HCT116 (cell line): Measurements from ENCODE around the gene RAB26. TPM values are rescaled to one million over a fixed set of nuclear protein-coding genes. Genes with fewer than 3 reads are reported as not detected.

Experiments
- ATAC-seq: fragments of 200-7000 bp; cut with Tn5 transposase; 2 replicates; pipeline ENCODE4 v1.9.1; 2020; ENCODE audit warnings: mild to moderate bottlenecking, moderate library complexity
- BruUV-seq: library from RNA; stranded (reverse); fragments of 400-500 nt; replicated peaks from 2 replicates; lab custom pipeline; 2021; lab: Mats Ljungman, UMichigan
- CTCF ChIA-PET: fragments of 300-600 bp; sonication (Branson Sonifier 250); formaldehyde crosslinking; loops from one replicate; lab custom pipeline; 2021; ENCODE audit warnings: antibody characterized with exemption; lab: Charles Lee
- POLR2A ChIA-PET: fragments of 300-600, 350-600 bp; sonication (Branson Sonifier 250); formaldehyde crosslinking; loops from one replicate; lab custom pipeline; 2021; ENCODE audit warnings: antibody characterized with exemption; lab: Charles Lee
- RAD21 ChIA-PET, 2 experiments: fragments of 300-600 bp; sonication (Branson Sonifier 250); formaldehyde crosslinking; loops; one replicate each; lab custom pipeline; 2023; ENCODE audit warnings: low total read pairs in 2 of 2; ENCODE audit not compliant: uncharacterized antibody in 2 of 2, unreplicated experiment in 2 of 2, low non-redundant PET in 1 of 2; lab: Charles Lee
- DNase-seq: peaks from one replicate; pipeline ENCODE4 v3.0.0-alpha.2; 2010; ENCODE audit warnings: low read depth, low spot score
- H2AFZ ChIP-seq: fragments of 200-600 bp; shearing (Covaris generic), sonication (generic); 2 replicates; pipeline ENCODE4 v1.6.1; 2017; ENCODE audit warnings: low read depth, mixed run types, mixed read lengths, antibody characterized with exemption, low read length; ENCODE audit not compliant: poor library complexity, severe bottlenecking
- H3K27ac ChIP-seq: 2 replicates; pipeline ENCODE4 v1.5.1; 2012; ENCODE audit warnings: low read depth, low read length
- H3K27me3 ChIP-seq: fragments of 200-600 bp; sonication (generic); 2 replicates; pipeline ENCODE4 v1.6.1; 2016; ENCODE audit warnings: mixed run types, low read length, mixed read lengths; ENCODE audit not compliant: insufficient read depth
- H3K36me3 ChIP-seq, 2 experiments: fragments of 200-500 bp in 1 of 2; fragments of 200-600 bp in 1 of 2; sonication (Bioruptor generic) in 1 of 2; sonication (generic) in 1 of 2; 2 replicates each; pipeline versions ENCODE4 v1.5.1 to v1.6.1; 2014 to 2016; ENCODE audit warnings: low read length in 2 of 2, inconsistent platforms in 1 of 2, mixed read lengths in 1 of 2, mixed run types in 1 of 2; ENCODE audit not compliant: insufficient read depth in 2 of 2, control insufficient read depth in 1 of 2
- H3K4me1 ChIP-seq, 2 experiments: fragments of 200-600 bp in 1 of 2; sonication (generic) in 1 of 2; 2 replicates each; pipeline versions ENCODE4 v1.5.1 to v1.6.1; 2012 to 2017; ENCODE audit warnings: low read length in 2 of 2, inconsistent platforms in 1 of 2, mild to moderate bottlenecking in 1 of 2, mixed read lengths in 1 of 2, mixed run types in 1 of 2, moderate library complexity in 1 of 2; ENCODE audit not compliant: insufficient read depth in 2 of 2, control insufficient read depth in 1 of 2
- H3K4me2 ChIP-seq: fragments of 200-600 bp; sonication (generic); 2 replicates; pipeline ENCODE4 v1.6.1; 2017; ENCODE audit warnings: mixed run types, low read length, mixed read lengths
- H3K4me3 ChIP-seq, 2 experiments: fragments of 200-600 bp in 1 of 2; sonication (generic) in 1 of 2; replicated peaks in 1 of 2; 2 replicates each; pipeline ENCODE4 v1.5.1; 2011 to 2016; ENCODE audit warnings: low read length in 2 of 2, control low read depth in 1 of 2, low read depth in 1 of 2, mild to moderate bottlenecking in 1 of 2, mixed read lengths in 1 of 2, mixed run types in 1 of 2
- H3K79me2 ChIP-seq: fragments of 200-600 bp; sonication (generic); 2 replicates; pipeline ENCODE4 v1.6.1; 2017; ENCODE audit warnings: mild to moderate bottlenecking, mixed run types, low read length, moderate library complexity, mixed read lengths; ENCODE audit not compliant: insufficient read depth
- H3K9ac ChIP-seq: fragments of 200-600 bp; sonication (generic); 2 replicates; pipeline ENCODE4 v1.6.1; 2016; ENCODE audit warnings: low read length, mixed read lengths
- H3K9me2 ChIP-seq: fragments of 200-600 bp; sonication (generic), shearing (Covaris generic); 2 replicates; pipeline ENCODE4 v1.6.1; 2017; ENCODE audit warnings: mixed run types, mild to moderate bottlenecking, moderate library complexity; ENCODE audit not compliant: insufficient read depth
- H3K9me3 ChIP-seq, 2 experiments: fragments of 200-500 bp in 1 of 2; fragments of 200-600 bp in 1 of 2; sonication (Bioruptor generic) in 1 of 2; sonication (generic) in 1 of 2; 2 replicates each; pipeline ENCODE4 v1.6.1; 2014 to 2017; ENCODE audit warnings: low read length in 2 of 2, mixed read lengths in 2 of 2, inconsistent platforms in 1 of 2, low read depth in 1 of 2, mild to moderate bottlenecking in 1 of 2, mixed run types in 1 of 2, moderate library complexity in 1 of 2; ENCODE audit not compliant: control insufficient read depth in 1 of 2, insufficient read depth in 1 of 2
- H4K20me1 ChIP-seq: fragments of 200-600 bp; sonication (generic), shearing (Covaris generic); 2 replicates; pipeline ENCODE4 v1.6.1; 2017; ENCODE audit warnings: mixed run types, mild to moderate bottlenecking, moderate library complexity; ENCODE audit not compliant: insufficient read depth
- ATF3 ChIP-seq: IDR thresholded peaks from 2 replicates; pipeline ENCODE4 v1.6.1; 2012
- CBX3 ChIP-seq: IDR thresholded peaks from 2 replicates; pipeline ENCODE4 v1.6.1; 2012; ENCODE audit warnings: low read depth
- CTCF ChIP-seq, 3 experiments: fragments of 200-600 bp in 1 of 3; sonication (generic) in 1 of 3; IDR thresholded peaks in 2 of 3; conservative IDR thresholded peaks in 1 of 3; 2 replicates each; pipeline ENCODE4 v1.5.1; 2012 to 2017; ENCODE audit warnings: low read depth in 2 of 3, low read length in 2 of 3, antibody characterized with exemption in 1 of 3, borderline replicate concordance in 1 of 3, control low read depth in 1 of 3, mild to moderate bottlenecking in 1 of 3, mixed read lengths in 1 of 3, mixed run types in 1 of 3, moderate library complexity in 1 of 3; ENCODE audit not compliant: insufficient read depth in 1 of 3
- JUND ChIP-seq: IDR thresholded peaks from 2 replicates; pipeline ENCODE4 v1.6.1; 2012
- MAX ChIP-seq: IDR thresholded peaks from 2 replicates; pipeline ENCODE4 v1.6.1; 2012
- POLR2AphosphoS5 ChIP-seq: IDR thresholded peaks from 2 replicates; pipeline ENCODE4 v1.6.1; 2011; ENCODE audit warnings: mild to moderate bottlenecking, low read depth, low read length, moderate library complexity
- RAD21 ChIP-seq: IDR thresholded peaks from 2 replicates; pipeline ENCODE4 v1.6.1; 2012; ENCODE audit warnings: low read depth, mild to moderate bottlenecking
- REST ChIP-seq: IDR thresholded peaks from 2 replicates; pipeline ENCODE4 v1.6.1; 2012; ENCODE audit warnings: low read depth
- SRF ChIP-seq: IDR thresholded peaks from 2 replicates; pipeline ENCODE4 v1.6.1; 2012; ENCODE audit warnings: low read depth
- YY1 ChIP-seq: IDR thresholded peaks from 2 replicates; pipeline ENCODE4 v1.6.1; 2011; ENCODE audit warnings: low read length, low read depth, moderate library complexity, mild to moderate bottlenecking; ENCODE audit not compliant: insufficient replicate concordance; ENCODE audit errors: extremely low read depth
- ZNF274 ChIP-seq: fragments of 200-500 bp; sonication (Bioruptor generic); IDR thresholded peaks from 2 replicates; pipeline ENCODE4 v1.6.1; 2014; ENCODE audit warnings: mild to moderate bottlenecking, low read depth, low read length, inconsistent platforms
- intact Hi-C: fragments of 100-400 bp; cut with micrococcal nuclease; formaldehyde crosslinking; loops from 2 replicates; pipeline ENCODE4 v1.10.0; 2022
- total RNA-seq: library from RNA; stranded (reverse); gene quantifications from one replicate; pipeline ENCODE4 v1.2.1, GENCODE V29; 2021; ENCODE audit not compliant: unreplicated experiment

Gene RAB26
- total RNA-seq, 1 experiment from 2014 or later = 44.9 TPM

DNA sequence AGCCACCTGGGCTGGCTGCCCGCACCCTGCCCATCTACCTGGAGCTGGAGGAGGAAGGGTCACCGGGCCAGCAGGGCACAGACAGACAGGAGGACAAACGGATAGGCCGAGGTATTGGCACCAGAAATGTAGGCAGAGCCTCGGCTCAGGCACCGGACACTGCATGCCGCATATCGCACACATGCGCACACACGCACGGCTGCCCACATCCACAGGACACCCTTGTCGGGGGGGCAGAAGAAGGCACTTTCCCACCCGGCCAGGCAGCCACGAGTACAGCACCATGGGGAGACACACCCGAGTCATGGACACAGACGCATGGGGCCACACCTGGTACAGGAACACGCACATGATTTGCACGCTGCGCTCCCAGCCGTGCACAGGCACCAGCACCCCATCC, 33.5 kb downstream of the RAB26 start:
- ChIA-PET RAD21 (no interaction called here), CTCF (no interaction called here), POLR2A (interaction anchor here (1.3 kb wide), 1 partner anchor 34 kb away, joined by 4 read pairs; the partner anchor contains the start of gene PGP)
- peak overlapping the region; percentile 38; the same call in 1 of the 2 replicates for H3K27ac ChIP-seq
- no peak overlapping the region for H3K4me3 ChIP-seq
- intact Hi-C loops = no loop called here
- no peaks in the 10 kb centered on the region for H3K27me3 ChIP-seq
- DNase-seq (no peak), ATAC-seq (no peak)
- peaks cover 0 to 5% of the 10 kb centered on the region in 2 experiments; a peak in 1 of 4 replicates for H3K4me1 ChIP-seq
- no peaks in the 10 kb centered on the region for H3K36me3 ChIP-seq
- no peaks in the 10 kb centered on the region for H3K9me3 ChIP-seq
- H3K4me2 ChIP-seq = no peak overlapping the region
- no peaks in the 10 kb centered on the region for H4K20me1 ChIP-seq
- no peaks in the 10 kb centered on the region for H3K9me2 ChIP-seq
- H3K79me2 ChIP-seq = no peaks in the 10 kb centered on the region
- no TSS peak for BruUV-seq
- no peak overlapping the region for H2AFZ ChIP-seq
- no peak overlapping the region for H3K9ac ChIP-seq
- TF ChIP-seq MAX = no peak
- TF ChIP-seq ZNF274 = no peak
- TF ChIP-seq REST = no peak
- TF ChIP-seq JUND = no peak
- no peak for TF ChIP-seq RAD21
- TF ChIP-seq POLR2AphosphoS5 = no peak
- no peak for TF ChIP-seq ATF3
- TF ChIP-seq CBX3 = no peak
- TF ChIP-seq YY1 = no peak
- TF ChIP-seq CTCF (IDR thresholded peaks at IDR 0.05 in 2 of 3, conservative IDR thresholded peaks at IDR 0.05 in 1 of 3; ENCODE audit: borderline replicate concordance in 1 of 3, insufficient read depth in 1 of 3, low read depth in 2 of 3, low read length in 2 of 3) = no peak
- TF ChIP-seq SRF = no peak
